ENCODE results near the gene CAPN15. TPM values are rescaled to one million over a fixed set of nuclear protein-coding genes. Genes with fewer than 3 reads are reported as not detected.

The CAPN15 gene
- total RNA-seq, 2 experiments from 2014 or later, result 76.4 to 81.2 TPM

DNA sequence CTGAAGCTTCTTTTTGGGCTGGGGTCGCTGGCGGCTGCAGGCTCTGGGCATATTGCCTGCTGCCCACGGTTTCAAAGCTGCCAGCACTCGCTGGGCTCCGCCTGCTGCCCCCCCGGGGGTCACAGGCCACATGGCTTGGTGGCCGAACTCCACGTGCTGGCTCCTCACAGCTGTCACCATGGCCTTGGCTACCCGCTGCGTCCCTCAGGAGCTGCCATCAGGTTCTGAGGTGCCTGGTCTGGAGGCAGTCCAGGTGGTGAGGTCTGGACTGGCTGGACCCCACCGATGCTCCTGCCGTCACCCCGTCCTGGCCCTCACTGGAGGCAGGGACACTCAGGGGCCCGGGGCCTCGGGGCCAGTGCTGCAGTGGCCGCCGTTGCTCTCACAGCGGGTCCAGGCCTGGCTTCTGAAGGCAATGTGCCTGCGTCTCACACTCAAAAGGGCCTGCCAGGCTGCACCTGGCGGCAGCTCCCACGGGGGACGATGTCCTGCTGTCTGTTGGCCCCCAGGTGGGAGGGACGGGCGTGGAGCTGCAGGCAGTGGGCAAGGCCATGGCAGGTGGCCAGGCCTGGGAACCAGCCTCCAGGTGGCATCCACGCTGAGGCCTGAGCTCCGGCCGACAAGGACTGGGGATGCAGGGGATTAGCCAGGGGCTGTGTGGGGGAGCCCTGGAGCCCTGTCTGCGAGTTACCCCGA is 13.3 kb downstream of the CAPN15 start:
- H3K9me3 Mint-ChIP-seq, result no peaks in the 10 kb centered on the region
- POLR2A ChIA-PET, result interaction anchor here (2.1 kb wide), 1 partner anchor 10 kb away, joined by 7 read pairs; no protein-coding TSS in a partner anchor
- no peak for DNase-seq

DNA sequence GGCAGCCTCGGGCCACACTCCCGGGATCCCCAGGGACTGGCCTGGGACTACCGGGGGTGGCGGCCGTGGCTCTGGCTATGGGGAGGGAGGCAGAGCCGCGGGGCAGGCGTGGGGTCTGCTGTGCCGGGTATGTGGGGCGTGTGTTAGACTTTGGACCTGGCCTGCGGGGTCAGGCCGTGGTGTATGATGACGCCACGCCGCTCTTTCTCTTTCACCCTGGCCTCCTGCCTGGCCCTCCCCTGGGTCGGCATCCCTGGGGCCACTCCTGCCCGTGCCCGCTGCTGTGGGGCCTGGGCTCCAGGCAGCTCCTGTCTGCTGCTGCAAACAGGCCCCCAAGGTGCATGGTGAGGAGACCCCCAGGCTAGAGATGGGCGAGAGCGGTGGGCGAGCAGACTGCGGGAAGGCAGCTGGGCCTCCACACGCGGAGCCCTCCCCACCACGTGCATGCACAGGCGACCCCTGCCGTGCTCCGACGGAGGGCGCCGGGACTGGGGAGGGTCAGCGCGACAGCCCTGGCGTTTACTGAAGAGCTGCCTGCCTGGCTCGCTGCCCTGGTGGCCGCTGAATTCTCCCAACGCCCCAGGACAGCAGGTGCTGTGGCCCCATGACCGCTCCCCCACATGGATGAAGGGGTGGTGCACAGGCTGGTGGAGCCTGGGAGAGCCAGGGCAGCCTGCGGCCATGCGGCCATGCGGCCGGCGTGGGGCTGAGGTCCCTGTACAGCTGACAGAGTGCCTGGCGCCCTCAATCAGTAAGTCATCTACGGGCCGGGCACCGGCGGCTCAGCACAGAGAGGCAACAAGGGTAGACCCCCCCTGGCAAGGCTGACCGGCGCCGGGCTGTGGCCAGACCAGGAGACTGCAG is 16.0 kb downstream of the CAPN15 start:
- peaks cover 8% of the 10 kb centered on the region for H3K36me3 Mint-ChIP-seq (ENCODE audit: low read depth)
- ChIA-PET POLR2A (interaction anchor here (0.5 to 0.7 kb wide), 2 partner anchors 13 to 42 kb away, joined by 3 read pairs; no protein-coding TSS in a partner anchor), CTCF (no interaction called here)
- H3K9me3 Mint-ChIP-seq, result no peaks in the 10 kb centered on the region
- no peak for TF ChIP-seq CTCF (IDR thresholded peaks at IDR 0.05)
- H3K4me3 Mint-ChIP-seq, result no peak overlapping the region
- H3K27ac Mint-ChIP-seq, result no peak overlapping the region
- DNase-seq (no peak), ATAC-seq (no peak)
- H3K4me1 Mint-ChIP-seq (ENCODE audit: low read depth), result no peaks in the 10 kb centered on the region
- no peaks in the 10 kb centered on the region for H3K27me3 Mint-ChIP-seq
- intact Hi-C loops (cut with micrococcal nuclease), result no loop called here

More for the DNA sequence above, 13.3 kb downstream of the CAPN15 start:
- CTCF ChIA-PET, result interaction anchor here (0.9 kb wide), 1 partner anchor 26 kb away, joined by 3 read pairs; the partner anchor contains the start of gene NHLRC4
- Mint-ChIP-seq H3K4me1 (ENCODE audit: low read depth) (no peaks in the 10 kb centered on the region), H3K4me3 (no peak overlapping the region), H3K27ac (no peak overlapping the region), H3K27me3 (no peaks in the 10 kb centered on the region), H3K36me3 (ENCODE audit: low read depth) (peaks cover 8% of the 10 kb centered on the region)
- TF ChIP-seq CTCF (IDR thresholded peaks at IDR 0.05), result no peak
- ATAC-seq, result no peak
- intact Hi-C loops (cut with micrococcal nuclease), result no loop called here

GRCh38 chr16:544517-544916 is 17.0 kb downstream of the CAPN15 start:
- ChIA-PET CTCF (no interaction called here), POLR2A (no interaction called here)
- H3K9me3 Mint-ChIP-seq, result no peaks in the 10 kb centered on the region
- H3K27ac Mint-ChIP-seq, result no peak overlapping the region
- H3K27me3 Mint-ChIP-seq, result no peaks in the 10 kb centered on the region
- no peak overlapping the region for H3K4me3 Mint-ChIP-seq
- TF ChIP-seq CTCF (IDR thresholded peaks at IDR 0.05), result no peak
- DNase-seq (no peak), ATAC-seq (no peak)
- intact Hi-C loops (cut with micrococcal nuclease), result no loop called here
- peaks cover 6% of the 10 kb centered on the region for H3K36me3 Mint-ChIP-seq (ENCODE audit: low read depth)
- no peaks in the 10 kb centered on the region for H3K4me1 Mint-ChIP-seq (ENCODE audit: low read depth)

- H3K27me3 Mint-ChIP-seq, result no peaks in the 10 kb centered on the region
- POLR2A ChIA-PET, result interaction anchor here (1.1 kb wide), 1 partner anchor 19 kb away, joined by 3 read pairs; no protein-coding TSS in a partner anchor
Measured at GRCh38 chr16:546909-547770, 19.6 kb downstream of the CAPN15 start.

More at GRCh38 chr16:546909-547770, 19.6 kb downstream of the CAPN15 start:
- Mint-ChIP-seq H3K27ac (no peak overlapping the region), H3K4me3 (no peak overlapping the region), H3K36me3 (ENCODE audit: low read depth) (peaks cover 4% of the 10 kb centered on the region), H3K9me3 (no peaks in the 10 kb centered on the region), H3K4me1 (ENCODE audit: low read depth) (no peaks in the 10 kb centered on the region)
- no peak for TF ChIP-seq CTCF (IDR thresholded peaks at IDR 0.05)
- ATAC-seq (peak; percentile 65), DNase-seq (peak; percentile 56)
- CTCF ChIA-PET, result interaction anchor here (1.9 kb wide), 1 partner anchor 19 kb away, joined by 5 read pairs; the partner anchor contains the start of gene CAPN15
- intact Hi-C loops (cut with micrococcal nuclease), result no loop called here
